ENCODE measurements around the gene MTM1. TPM values are rescaled to one million over a fixed set of nuclear protein-coding genes. Genes with fewer than 3 reads are reported as not detected.

The MTM1 gene
- total RNA-seq, 1 experiment from 2014 or later: 8.3 TPM

- no peak for DNase-seq (ENCODE audit: extremely low read depth, low read depth)
Observed at GRCh38 chrX:150548251-150548650, 20.2 kb upstream of the MTM1 start.

DNA sequence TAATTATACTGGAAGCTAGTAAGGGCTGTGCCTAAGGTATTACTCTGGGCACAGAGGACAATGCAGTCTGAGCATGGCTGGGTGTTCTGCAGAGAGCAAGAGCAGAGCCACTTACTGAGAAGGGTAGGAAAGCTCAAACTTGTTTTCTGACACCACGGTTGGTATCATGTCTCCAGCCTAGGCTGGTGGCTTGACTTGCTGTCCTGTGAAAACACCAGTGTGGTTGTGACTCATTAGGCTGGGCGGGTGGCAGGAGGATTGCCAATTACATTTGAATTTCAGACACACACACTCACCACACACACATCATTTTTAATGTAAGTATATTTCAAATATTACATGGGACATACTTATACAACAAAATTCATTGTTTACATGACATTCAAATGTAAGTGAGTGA lies 19.7 kb upstream of the MTM1 start:
- DNase-seq (ENCODE audit: extremely low read depth, low read depth): no peak

DNA sequence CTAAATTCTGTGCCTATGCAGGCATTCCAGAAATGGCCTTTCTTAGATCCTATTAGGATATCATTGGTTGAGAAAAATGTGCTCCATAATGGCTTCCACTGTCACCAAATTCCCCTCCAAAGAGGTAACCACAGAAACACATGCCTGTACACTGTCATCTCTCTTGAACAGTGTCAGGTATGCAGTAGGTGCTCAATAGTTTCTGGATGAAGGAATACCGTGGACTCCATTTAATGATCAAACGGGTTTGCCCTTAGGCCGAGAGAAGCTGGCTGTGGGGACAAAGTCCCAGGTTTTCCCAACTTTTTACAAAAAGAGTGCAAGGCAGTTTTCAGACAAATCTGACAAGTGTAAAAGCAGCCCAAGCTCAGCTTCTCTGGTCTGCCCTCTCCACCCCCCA lies 16.5 kb upstream of the MTM1 start:
- no peak for DNase-seq (ENCODE audit: extremely low read depth, low read depth)

DNA sequence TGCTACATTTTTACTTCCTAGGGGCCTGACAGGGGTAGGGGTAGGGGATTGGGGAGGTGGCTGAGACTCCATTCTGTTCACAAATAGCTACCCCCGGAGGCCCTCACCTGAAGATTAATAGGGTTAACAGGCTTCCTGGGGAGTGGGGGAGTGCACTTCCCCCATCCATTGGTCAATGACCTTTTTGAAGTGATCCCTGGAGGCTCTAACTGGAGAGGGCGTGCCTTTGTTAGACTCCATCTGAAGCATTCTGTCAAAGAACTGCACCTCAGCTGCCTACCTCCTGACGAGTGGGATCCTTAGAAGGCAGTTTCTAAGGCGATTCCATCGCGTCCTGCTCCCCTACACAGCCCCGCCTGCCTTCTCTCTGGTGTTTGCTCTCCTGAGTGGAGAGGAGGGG lies 10.0 kb upstream of the MTM1 start:
- no peak for DNase-seq (ENCODE audit: extremely low read depth, low read depth)

DNA sequence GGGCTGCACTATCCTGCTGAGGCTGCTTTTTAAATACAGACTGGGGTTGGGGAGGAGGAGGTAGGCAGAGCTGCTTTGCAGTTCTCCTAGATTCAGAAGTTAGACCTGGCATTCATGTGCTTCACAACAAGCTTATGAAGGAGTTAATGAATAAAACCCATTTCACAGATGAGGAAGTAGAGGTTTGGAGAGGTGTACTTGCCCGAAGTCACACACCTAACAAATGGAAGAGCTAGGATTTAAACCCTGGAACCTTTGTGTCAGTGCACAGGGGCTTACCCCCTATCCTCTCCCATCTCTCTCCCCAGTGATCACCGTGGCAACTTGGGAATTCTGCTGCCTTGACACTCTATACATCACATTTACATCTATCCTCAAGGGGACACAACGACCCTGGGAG lies 3.6 kb upstream of the MTM1 start:
- DNase-seq (ENCODE audit: extremely low read depth, low read depth): no peak

GRCh38 chrX:150565551-150565950 lies 2.9 kb upstream of the MTM1 start:
- no peak for DNase-seq (ENCODE audit: extremely low read depth, low read depth)

GRCh38 chrX:150566734-150567182 lies 1.7 kb upstream of the MTM1 start:
- DNase-seq (ENCODE audit: extremely low read depth, low read depth): no peak

GRCh38 chrX:150567645-150568319 lies 639 bp upstream of the MTM1 start:
- no peak for DNase-seq (ENCODE audit: extremely low read depth, low read depth)

GRCh38 chrX:150569155-150569477 lies 695 bp downstream of the MTM1 start:
- no peak for DNase-seq (ENCODE audit: extremely low read depth, low read depth)

GRCh38 chrX:150570512-150570911 lies 2.1 kb downstream of the MTM1 start:
- no peak for DNase-seq (ENCODE audit: extremely low read depth, low read depth)

- DNase-seq (ENCODE audit: extremely low read depth, low read depth): no peak
Observed at GRCh38 chrX:150572206-150572605, 3.8 kb downstream of the MTM1 start.

GRCh38 chrX:150573106-150573505 lies 4.7 kb downstream of the MTM1 start:
- DNase-seq (ENCODE audit: extremely low read depth, low read depth): no peak

- no peak for DNase-seq (ENCODE audit: extremely low read depth, low read depth)
Observed at GRCh38 chrX:150573702-150574101, 5.3 kb downstream of the MTM1 start.

- DNase-seq (ENCODE audit: extremely low read depth, low read depth): no peak
Observed at GRCh38 chrX:150574559-150575418, 6.4 kb downstream of the MTM1 start.

DNA sequence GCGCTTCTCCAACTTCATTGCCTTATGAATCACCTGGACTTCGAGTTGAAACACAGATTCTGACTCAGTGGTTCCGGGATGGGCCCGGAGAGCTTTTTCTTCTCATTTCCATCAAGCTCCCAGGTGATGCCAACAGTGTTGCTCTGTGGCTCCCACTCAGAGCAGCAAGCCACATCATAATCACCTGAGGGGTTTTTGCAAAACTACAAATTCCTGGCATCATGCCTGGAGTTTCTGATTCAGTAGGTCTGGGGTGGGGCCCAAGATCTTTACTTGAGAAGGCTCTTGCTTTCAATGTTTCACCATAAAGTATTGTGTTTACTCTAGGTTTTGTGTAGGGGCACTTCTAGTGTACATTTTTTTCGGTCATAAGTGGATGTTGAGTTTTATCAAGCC lies 7.0 kb downstream of the MTM1 start:
- DNase-seq (ENCODE audit: extremely low read depth, low read depth): no peak

GRCh38 chrX:150577174-150577573 lies 8.8 kb downstream of the MTM1 start:
- DNase-seq (ENCODE audit: extremely low read depth, low read depth): no peak

GRCh38 chrX:150581093-150581775 lies 12.8 kb downstream of the MTM1 start:
- DNase-seq (ENCODE audit: extremely low read depth, low read depth): no peak

DNA sequence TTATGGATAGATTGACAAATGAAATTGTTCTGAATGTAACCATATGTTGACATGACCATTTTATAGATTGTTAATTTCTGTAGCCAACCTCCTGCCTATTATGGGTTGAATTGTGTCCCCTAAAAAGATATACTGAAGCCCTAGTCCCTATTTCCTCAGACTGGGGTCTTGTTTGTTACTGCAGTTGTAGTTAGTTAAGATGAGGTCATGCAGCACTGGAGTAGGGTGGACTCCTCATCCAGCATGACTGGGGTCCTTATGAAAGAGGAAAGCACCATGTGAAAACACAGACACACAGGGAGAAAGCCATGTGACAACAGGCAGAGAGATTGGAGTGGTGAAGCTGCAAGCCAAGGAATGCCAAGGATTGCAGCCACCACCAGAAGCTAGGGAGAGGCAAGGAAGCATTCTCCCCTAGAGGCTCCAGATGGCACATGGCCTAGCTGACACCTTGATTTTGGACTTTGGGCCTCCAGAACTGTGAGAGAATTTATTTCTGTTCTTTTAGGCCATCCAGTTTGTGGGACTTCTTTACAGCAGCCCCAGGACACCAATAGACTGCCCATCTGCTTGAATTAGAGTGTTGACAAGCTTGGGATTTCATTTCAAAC lies 14.0 kb downstream of the MTM1 start:
- no peak for DNase-seq (ENCODE audit: extremely low read depth, low read depth)

DNA sequence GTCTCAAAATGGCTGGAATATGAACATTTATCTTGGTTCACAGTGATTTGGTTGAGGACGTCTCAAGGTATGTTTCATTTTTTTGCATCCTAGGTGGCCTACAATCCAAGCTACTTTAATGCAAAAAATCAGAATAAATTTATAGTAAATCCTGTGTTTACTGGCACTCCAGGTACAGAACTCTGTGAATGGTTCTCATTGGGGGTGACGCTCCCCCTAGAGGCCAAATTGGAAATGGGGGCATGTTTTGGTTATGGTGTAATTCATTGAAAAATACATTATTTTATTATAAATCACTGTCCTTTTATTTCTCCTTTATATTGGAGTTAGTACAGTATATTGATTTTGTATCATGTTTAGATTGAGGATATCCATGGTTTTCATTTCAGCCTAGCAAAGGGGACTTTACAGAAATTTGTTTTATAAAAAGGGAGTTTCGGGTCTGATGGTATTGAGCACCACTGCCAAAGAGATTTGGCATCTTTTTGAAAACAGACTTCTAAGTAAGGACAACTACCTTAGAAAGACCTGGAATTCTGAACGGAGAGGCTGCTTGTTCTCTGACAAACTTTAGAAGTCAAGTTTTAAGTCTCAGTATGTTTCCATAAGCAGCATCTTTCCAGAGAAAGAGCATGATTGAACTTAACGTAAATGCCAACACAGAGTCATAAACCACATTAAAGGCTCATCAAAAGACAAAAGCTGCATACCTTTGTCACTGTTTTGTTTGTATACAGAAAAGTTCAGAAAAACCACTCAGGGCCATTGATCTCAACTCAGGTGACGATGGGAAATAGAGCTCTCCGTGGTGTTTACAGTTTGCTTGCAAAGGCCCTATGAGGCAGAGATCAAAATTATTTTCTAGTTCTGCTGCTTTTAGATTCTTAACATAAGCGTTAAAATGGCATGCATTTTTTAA lies 19.4 kb downstream of the MTM1 start:
- DNase-seq (ENCODE audit: extremely low read depth, low read depth): no peak

DNA sequence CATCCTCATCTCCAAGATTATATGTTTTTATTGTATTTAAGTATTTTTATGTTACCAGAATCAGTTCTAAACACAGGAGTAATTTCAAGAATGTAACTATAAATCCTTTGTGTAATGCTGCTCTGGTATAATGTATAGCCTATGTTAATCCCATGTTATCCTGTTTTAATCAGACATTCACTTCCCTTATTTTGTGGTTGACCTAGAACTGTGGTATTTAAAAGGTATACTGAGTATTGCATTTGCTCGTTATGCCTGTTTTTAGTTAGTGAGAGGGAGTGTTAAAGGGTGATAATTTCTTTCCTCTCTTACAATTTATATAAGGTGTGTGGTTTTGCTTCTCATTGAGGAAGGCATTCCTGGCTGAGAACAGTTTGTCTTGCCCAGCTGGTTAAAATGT lies 26.2 kb downstream of the MTM1 start:
- no peak for DNase-seq (ENCODE audit: extremely low read depth, low read depth)

Measured in NCI-H460 (cell line).